Measurements from ENCODE around the gene SLIT2.

SLIT2 gene

GRCh38 chr4:20279381-20279780 is 27.7 kb downstream of the SLIT2 start:
- Histone ChIP-seq H3K4me3 (ENCODE audit: low read depth, low read length) (no peak overlapping the region), H3K18ac (ENCODE audit: low read length) (no peak overlapping the region), H3K9ac (ENCODE audit: low read length) (no peak overlapping the region), H3K9me3 (ENCODE audit: insufficient read depth, low read depth, low read length) (no peaks in the 10 kb centered on the region), H4K91ac (ENCODE audit: low read depth, low read length) (no peak overlapping the region), H2BK12ac (ENCODE audit: low read length) (no peak overlapping the region), H3K4ac (ENCODE audit: low read depth, low read length) (no peak overlapping the region), H2BK120ac (ENCODE audit: insufficient read depth, low read length, poor library complexity) (no peak overlapping the region), H3K27ac (ENCODE audit: low read depth, low read length) (no peak overlapping the region), H3K27me3 (ENCODE audit: insufficient read depth, low read length) (no peaks in the 10 kb centered on the region), H3K79me1 (ENCODE audit: low read length) (no peaks in the 10 kb centered on the region), H3K36me3 (ENCODE audit: control insufficient read depth in 1 of 2, insufficient read depth in 2 of 2, low read length in 2 of 2) (no peaks in the 10 kb centered on the region), H4K12ac (ENCODE audit: low read depth, low read length) (no peak overlapping the region), H3K4me2 (ENCODE audit: low read length) (no peak overlapping the region), H2AK5ac (ENCODE audit: low read length) (no peak overlapping the region), H2AFZ (ENCODE audit: insufficient read depth, low read length, poor library complexity) (no peak overlapping the region), H2BK5ac (ENCODE audit: low read depth, low read length, poor library complexity) (no peak overlapping the region), H4K8ac (ENCODE audit: low read depth, low read length) (no peak overlapping the region), H3K14ac (ENCODE audit: low read length) (no peak overlapping the region), H3K4me1 (ENCODE audit: control insufficient read depth in 1 of 2, insufficient read depth in 2 of 2, low read length in 2 of 2) (peaks cover 0 to 2% of the 10 kb centered on the region in 2 experiments), H3K79me2 (ENCODE audit: control insufficient read depth, insufficient read depth, low read length, poor library complexity) (no peaks in the 10 kb centered on the region), H3K23ac (ENCODE audit: low read length) (no peak overlapping the region)
- WGBS (ENCODE audit: extremely low coverage, insufficient coverage, insufficient read length), result no CpG with 5 or more reads among the region's 1 CpG
- DNase-seq, result no peak

GRCh38 chr4:20281453-20281852 is 29.7 kb downstream of the SLIT2 start:
- Histone ChIP-seq H3K4me3 (ENCODE audit: low read depth, low read length) (no peak overlapping the region), H2BK5ac (ENCODE audit: low read depth, low read length, poor library complexity) (no peak overlapping the region), H3K4me1 (ENCODE audit: control insufficient read depth in 1 of 2, insufficient read depth in 2 of 2, low read length in 2 of 2) (peaks cover 0 to 2% of the 10 kb centered on the region in 2 experiments), H3K4ac (ENCODE audit: low read depth, low read length) (no peak overlapping the region), H3K79me1 (ENCODE audit: low read length) (no peaks in the 10 kb centered on the region), H2BK120ac (ENCODE audit: insufficient read depth, low read length, poor library complexity) (no peak overlapping the region), H4K8ac (ENCODE audit: low read depth, low read length) (no peak overlapping the region), H3K27ac (ENCODE audit: low read depth, low read length) (no peak overlapping the region), H3K4me2 (ENCODE audit: low read length) (no peak overlapping the region), H3K27me3 (ENCODE audit: insufficient read depth, low read length) (no peaks in the 10 kb centered on the region), H3K14ac (ENCODE audit: low read length) (no peak overlapping the region), H3K79me2 (ENCODE audit: control insufficient read depth, insufficient read depth, low read length, poor library complexity) (no peaks in the 10 kb centered on the region), H2AK5ac (ENCODE audit: low read length) (no peak overlapping the region), H4K91ac (ENCODE audit: low read depth, low read length) (no peak overlapping the region), H4K12ac (ENCODE audit: low read depth, low read length) (no peak overlapping the region), H3K18ac (ENCODE audit: low read length) (no peak overlapping the region), H3K23ac (ENCODE audit: low read length) (no peak overlapping the region), H3K36me3 (ENCODE audit: control insufficient read depth in 1 of 2, insufficient read depth in 2 of 2, low read length in 2 of 2) (no peaks in the 10 kb centered on the region), H3K9ac (ENCODE audit: low read length) (no peak overlapping the region), H3K9me3 (ENCODE audit: insufficient read depth, low read depth, low read length) (no peaks in the 10 kb centered on the region), H2BK12ac (ENCODE audit: low read length) (no peak overlapping the region), H2AFZ (ENCODE audit: insufficient read depth, low read length, poor library complexity) (no peak overlapping the region)
- WGBS (ENCODE audit: extremely low coverage, insufficient coverage, insufficient read length), result no CpG with 5 or more reads among the region's 2 CpGs
- peak; percentile 50 to 87 for DNase-seq

GRCh38 chr4:20283039-20283438 is 31.3 kb downstream of the SLIT2 start:
- Histone ChIP-seq H4K91ac (ENCODE audit: low read depth, low read length) (no peak overlapping the region), H3K4me3 (ENCODE audit: low read depth, low read length) (no peak overlapping the region), H3K79me1 (ENCODE audit: low read length) (no peaks in the 10 kb centered on the region), H2AFZ (ENCODE audit: insufficient read depth, low read length, poor library complexity) (no peak overlapping the region), H2BK5ac (ENCODE audit: low read depth, low read length, poor library complexity) (no peak overlapping the region), H4K8ac (ENCODE audit: low read depth, low read length) (no peak overlapping the region), H3K9ac (ENCODE audit: low read length) (no peak overlapping the region), H2BK120ac (ENCODE audit: insufficient read depth, low read length, poor library complexity) (no peak overlapping the region), H3K9me3 (ENCODE audit: insufficient read depth, low read depth, low read length) (no peaks in the 10 kb centered on the region), H3K27me3 (ENCODE audit: insufficient read depth, low read length) (no peaks in the 10 kb centered on the region), H3K4me1 (ENCODE audit: control insufficient read depth in 1 of 2, insufficient read depth in 2 of 2, low read length in 2 of 2) (peaks cover 0 to 2% of the 10 kb centered on the region in 2 experiments), H3K23ac (ENCODE audit: low read length) (no peak overlapping the region), H3K4ac (ENCODE audit: low read depth, low read length) (no peak overlapping the region), H3K27ac (ENCODE audit: low read depth, low read length) (no peak overlapping the region), H4K12ac (ENCODE audit: low read depth, low read length) (no peak overlapping the region), H3K18ac (ENCODE audit: low read length) (no peak overlapping the region), H2BK12ac (ENCODE audit: low read length) (no peak overlapping the region), H2AK5ac (ENCODE audit: low read length) (no peak overlapping the region), H3K4me2 (ENCODE audit: low read length) (no peak overlapping the region), H3K36me3 (ENCODE audit: control insufficient read depth in 1 of 2, insufficient read depth in 2 of 2, low read length in 2 of 2) (no peaks in the 10 kb centered on the region), H3K79me2 (ENCODE audit: control insufficient read depth, insufficient read depth, low read length, poor library complexity) (no peaks in the 10 kb centered on the region), H3K14ac (ENCODE audit: low read length) (no peak overlapping the region)
- no peak for DNase-seq
- no CpG with 5 or more reads among the region's 4 CpGs for WGBS (ENCODE audit: extremely low coverage, insufficient coverage, insufficient read length)

- Histone ChIP-seq H4K8ac (ENCODE audit: low read depth, low read length) (no peak overlapping the region), H3K9me3 (ENCODE audit: insufficient read depth, low read depth, low read length) (no peaks in the 10 kb centered on the region), H3K27me3 (ENCODE audit: insufficient read depth, low read length) (no peaks in the 10 kb centered on the region), H4K12ac (ENCODE audit: low read depth, low read length) (no peak overlapping the region), H3K4me1 (ENCODE audit: control insufficient read depth in 1 of 2, insufficient read depth in 2 of 2, low read length in 2 of 2) (peaks cover 0 to 2% of the 10 kb centered on the region in 2 experiments), H3K79me1 (ENCODE audit: low read length) (no peaks in the 10 kb centered on the region), H3K4ac (ENCODE audit: low read depth, low read length) (no peak overlapping the region), H3K14ac (ENCODE audit: low read length) (no peak overlapping the region), H3K27ac (ENCODE audit: low read depth, low read length) (no peak overlapping the region), H2AK5ac (ENCODE audit: low read length) (no peak overlapping the region), H2BK5ac (ENCODE audit: low read depth, low read length, poor library complexity) (no peak overlapping the region), H4K91ac (ENCODE audit: low read depth, low read length) (peak overlapping the region; percentile 24), H3K79me2 (ENCODE audit: control insufficient read depth, insufficient read depth, low read length, poor library complexity) (no peaks in the 10 kb centered on the region), H3K36me3 (ENCODE audit: control insufficient read depth in 1 of 2, insufficient read depth in 2 of 2, low read length in 2 of 2) (no peaks in the 10 kb centered on the region), H2BK12ac (ENCODE audit: low read length) (no peak overlapping the region), H3K18ac (ENCODE audit: low read length) (no peak overlapping the region), H3K23ac (ENCODE audit: low read length) (no peak overlapping the region), H3K4me2 (ENCODE audit: low read length) (no peak overlapping the region), H2AFZ (ENCODE audit: insufficient read depth, low read length, poor library complexity) (no peak overlapping the region), H3K4me3 (ENCODE audit: low read depth, low read length) (no peak overlapping the region), H2BK120ac (ENCODE audit: insufficient read depth, low read length, poor library complexity) (no peak overlapping the region), H3K9ac (ENCODE audit: low read length) (no peak overlapping the region)
- peak; percentile 42 to 76 for DNase-seq
- WGBS (ENCODE audit: extremely low coverage, insufficient coverage, insufficient read length), result no CpG with 5 or more reads among the region's 1 CpG
These were observed 33.3 kb downstream of the SLIT2 start for GRCh38 chr4:20284990-20285389.

All from trophoblast cell (in vitro differentiated cells and primary cell).